HepG2 (cell line): ENCODE results near the gene PLCXD1. TPM values are rescaled to one million over a fixed set of nuclear protein-coding genes. Genes with fewer than 3 reads are reported as not detected.
A peak's percentile ranks its signal among the peaks of the same experiment; 100 is the strongest.

Source experiments
- ATAC-seq: fragments of 200-7000 bp; cut with Tn5 transposase; 3 replicates; pipeline ENCODE4 v1.9.1; 2020; ENCODE audit warnings: mild to moderate bottlenecking, moderate library complexity
- BruUV-seq: library from RNA; stranded (reverse); fragments of 400-500 nt; replicated peaks from 2 replicates; lab custom pipeline; 2021; lab: Mats Ljungman, UMichigan
- CTCF ChIA-PET: fragments of 300-600 bp; formaldehyde crosslinking; extraction: SDS; loops from one replicate; lab custom pipeline; 2021; ENCODE audit warnings: low total read pairs, inconsistent platforms, low intra/inter-chr PET ratio; lab: Yijun Ruan, JAX
- POLR2A ChIA-PET: fragments of 350-600 bp; sonication (Branson Sonifier 250); formaldehyde crosslinking; loops from one replicate; lab custom pipeline; 2020; ENCODE audit warnings: antibody characterized with exemption, inconsistent platforms; lab: Yijun Ruan, JAX
- DNase-seq: peaks from one replicate; pipeline ENCODE4 v3.0.0-alpha.2; 2015; ENCODE audit warnings: low spot score
- FAIRE-seq: peaks from 3 replicates; lab custom pipeline; 2011; peaks lifted over from hg19 to GRCh38; lab: Jason Lieb, UNC
- H2AFZ ChIP-seq: one replicate; pipeline ENCODE4 v1.6.1; 2011; ENCODE audit warnings: low read length, inconsistent platforms
- H3K27ac ChIP-seq: fragments of 300-600 bp; 3 replicates; pipeline ENCODE4 v1.8.0; 2011; ENCODE audit warnings: mixed run types, mild to moderate bottlenecking, mixed read lengths, low read length, inconsistent platforms; ENCODE audit not compliant: insufficient read depth; ENCODE audit errors: extremely low read length
- H3K27me3 ChIP-seq, 2 experiments: fragments of 200-600 bp in 1 of 2; 2 replicates in 1 of 2; 3 replicates in 1 of 2; pipeline versions ENCODE4 v1.6.0 to v1.8.0; 2011; ENCODE audit warnings: low read length in 2 of 2, mild to moderate bottlenecking in 2 of 2, moderate library complexity in 2 of 2, inconsistent platforms in 1 of 2; ENCODE audit not compliant: insufficient read depth in 2 of 2, control insufficient read depth in 1 of 2
- H3K36me3 ChIP-seq, 2 experiments: fragments of 200-600 bp in 1 of 2; replicated peaks in 1 of 2; 2 replicates in 1 of 2; 3 replicates in 1 of 2; pipeline versions ENCODE4 v1.5.1 to v1.8.0; 2011; ENCODE audit warnings: low read length in 2 of 2, inconsistent platforms in 1 of 2; ENCODE audit not compliant: insufficient read depth in 2 of 2, control insufficient read depth in 1 of 2
- H3K4me1 ChIP-seq: 2 replicates; pipeline ENCODE4 v1.5.1; 2012; ENCODE audit warnings: low read length, inconsistent platforms; ENCODE audit not compliant: insufficient read depth
- H3K4me2 ChIP-seq: 2 replicates; pipeline ENCODE4 v1.6.0; 2011; ENCODE audit warnings: low read depth, low read length, inconsistent platforms
- H3K4me3 ChIP-seq, 3 experiments: fragments of 200-600 bp in 1 of 3; sonication (generic), shearing (Covaris generic) in 1 of 3; replicated peaks in 1 of 3; 2 replicates each; pipeline ENCODE4 v1.5.1; 2011 to 2016; ENCODE audit warnings: low read length in 3 of 3, inconsistent platforms in 2 of 3, low read depth in 2 of 3, mild to moderate bottlenecking in 2 of 3, control low read depth in 1 of 3, mixed read lengths in 1 of 3; ENCODE audit not compliant: insufficient read depth in 1 of 3
- H3K79me2 ChIP-seq: one replicate; pipeline ENCODE4 v1.6.1; 2011; ENCODE audit warnings: low read length, inconsistent platforms; ENCODE audit not compliant: insufficient read depth
- H3K9ac ChIP-seq: 2 replicates; pipeline ENCODE4 v1.6.0; 2011; ENCODE audit warnings: mild to moderate bottlenecking, low read depth, low read length, inconsistent platforms; ENCODE audit not compliant: insufficient read depth
- H3K9me3 ChIP-seq: 2 replicates; pipeline ENCODE4 v1.5.1; 2012; ENCODE audit warnings: mild to moderate bottlenecking, low read length
- H4K20me1 ChIP-seq: 2 replicates; pipeline ENCODE4 v1.6.0; 2011; ENCODE audit warnings: inconsistent platforms, mild to moderate bottlenecking, low read length, moderate library complexity; ENCODE audit not compliant: insufficient read depth
- DBP ChIP-seq: sonication (generic); formaldehyde crosslinking; IDR thresholded peaks from 2 replicates; pipeline ENCODE4 v1.4.0; 2020; ENCODE audit warnings: missing genetic modification reagents; ENCODE audit errors: not compliant biosample characterization
- EEA1 ChIP-seq: sonication (generic); formaldehyde crosslinking; IDR thresholded peaks from 2 replicates; pipeline ENCODE4 v1.5.1; 2020; ENCODE audit warnings: mild to moderate bottlenecking, missing genetic modification reagents, borderline replicate concordance
- GABPB1 ChIP-seq: IDR thresholded peaks from 2 replicates; pipeline ENCODE4 v1.6.1; 2016; ENCODE audit warnings: mild to moderate bottlenecking, missing genetic modification reagents, moderate library complexity, missing compliant biosample characterization
- SPEN ChIP-seq: sonication (generic); formaldehyde crosslinking; IDR thresholded peaks from 2 replicates; pipeline ENCODE4 v1.5.1; 2020; ENCODE audit warnings: low read depth, mild to moderate bottlenecking, missing genetic modification reagents
- THAP9 ChIP-seq: sonication (generic); formaldehyde crosslinking; IDR thresholded peaks from 2 replicates; pipeline ENCODE4; 2020; ENCODE audit warnings: missing genetic modification reagents, mild to moderate bottlenecking, borderline replicate concordance
- ZBTB7A ChIP-seq: sonication (generic); formaldehyde crosslinking; IDR thresholded peaks from 2 replicates; pipeline ENCODE4 v1.8.0; 2022; ENCODE audit warnings: mild to moderate bottlenecking, missing genetic modification reagents
- ZMYM2 ChIP-seq: sonication (generic); formaldehyde crosslinking; IDR thresholded peaks from 2 replicates; pipeline ENCODE4 v1.8.0; 2022; ENCODE audit warnings: mild to moderate bottlenecking, missing genetic modification reagents
- ZMYM3 ChIP-seq: sonication (generic); formaldehyde crosslinking; IDR thresholded peaks from 2 replicates; pipeline ENCODE4 v1.5.1; 2020; ENCODE audit warnings: mild to moderate bottlenecking, missing genetic modification reagents
- ZNF18 ChIP-seq: sonication (generic); formaldehyde crosslinking; IDR thresholded peaks from 2 replicates; pipeline ENCODE4 v1.8.0; 2022; ENCODE audit warnings: mild to moderate bottlenecking, missing genetic modification reagents; ENCODE audit not compliant: insufficient replicate concordance
- ZNF687 ChIP-seq: sonication (generic); formaldehyde crosslinking; IDR thresholded peaks from 2 replicates; pipeline ENCODE4 v1.5.1; 2020; ENCODE audit warnings: mild to moderate bottlenecking, missing genetic modification reagents, moderate library complexity
- ZNF761 ChIP-seq: sonication (generic); formaldehyde crosslinking; conservative IDR thresholded peaks from 2 replicates; pipeline ENCODE4 v1.4.0; 2020; ENCODE audit warnings: mild to moderate bottlenecking, missing genetic modification reagents
- ZSCAN25 ChIP-seq: sonication (generic); formaldehyde crosslinking; IDR thresholded peaks from 2 replicates; pipeline ENCODE4 v1.8.0; 2022; ENCODE audit warnings: mild to moderate bottlenecking, missing genetic modification reagents
- ZSCAN9 ChIP-seq: IDR thresholded peaks from 2 replicates; pipeline ENCODE4 v1.6.1; 2016; ENCODE audit warnings: borderline replicate concordance
- WGBS: methylation state at CpG from one replicate; pipeline ENCODE4 v1.1.6; 2017; ENCODE audit warnings: low lambda C conversion rate; 5-methylcytosine and 5-hydroxymethylcytosine counted together
- in situ Hi-C: cut with HindIII; loops from 2 replicates; pipeline ENCODE4 v1.10.0; 2017; ENCODE audit warnings: low pct_unique_long_range_greater_than_20kb; ENCODE audit not compliant: extremely low pct_ligation_motif_present
- intact Hi-C: fragments of 100-400 bp; cut with micrococcal nuclease; formaldehyde crosslinking; loops from one replicate; pipeline ENCODE4 v1.10.0; 2022; ENCODE audit not compliant: unreplicated experiment
- polyA plus RNA-seq, 8 experiments: library from polyadenylated mRNA; depleted of rRNA in 3 of 8; stranded (reverse) in 7 of 8; unstranded in 1 of 8; fragments of >200 nt; fragmentation: Illumina TruSeq in 4 of 8; extraction: Trizol in 4 of 8; gene quantifications; 2 replicates each; pipeline versions ENCODE4 v1.2.1 to v1.2.3, GENCODE V29; 2011 to 2016; ENCODE audit warnings: low read depth in 4 of 8, missing spikeins in 1 of 8, mixed read lengths in 1 of 8; ENCODE audit not compliant: insufficient read depth in 1 of 8
- total RNA-seq, 5 experiments: library from RNA; depleted of rRNA; stranded (reverse); fragments of >200 nt; fragmentation: Illumina TruSeq; extraction: Trizol; gene quantifications; 2 replicates each; pipeline ENCODE4 v1.2.3, GENCODE V29; 2016; ENCODE audit warnings: low read depth in 1 of 5

Gene PLCXD1
- total and polyA plus RNA-seq, 2 of the 13 experiments (the other 11 are each of a cell fraction or from before 2014, with no cell fraction given) = 87.7 to 153 TPM

- H3K27me3 ChIP-seq = peaks cover 0 to under 1% of the 10 kb centered on the region in 2 experiments; a peak in 1 of 5 replicates
- intact Hi-C loops = no loop called here
- no peaks in the 10 kb centered on the region for H4K20me1 ChIP-seq
- WGBS = 37% methylated on average over 5 of the region's 8 CpGs
- CTCF ChIA-PET = no interaction called here
- H3K9ac ChIP-seq = peak overlapping the region; percentile 10; the same call in 1 of the 2 replicates
- POLR2A ChIA-PET = no interaction called here
- no peak overlapping the region for H2AFZ ChIP-seq
- H3K9me3 ChIP-seq = no peaks in the 10 kb centered on the region
- H3K4me3 ChIP-seq = no peak overlapping the region; a peak in 1 of 6 replicates
- no peaks in the 10 kb centered on the region for H3K36me3 ChIP-seq
- peak overlapping the region; percentile 34 for H3K4me2 ChIP-seq
- no peaks in the 10 kb centered on the region for H3K79me2 ChIP-seq
- BruUV-seq = no TSS peak
- in situ Hi-C loops = no loop called here
- no peak overlapping the region for H3K27ac ChIP-seq
- FAIRE-seq (no peak), ATAC-seq (peak; percentile 1; the same call in 1 of the 3 replicates), DNase-seq (no peak)
- H3K4me1 ChIP-seq = peaks cover 52% of the 10 kb centered on the region
- peak; percentile 78 for TF ChIP-seq ZBTB7A (CRISPR knock-in tag)
- TF ChIP-seq ZNF687 (CRISPR knock-in tag) = peak; percentile 26; the same call in 1 of the 2 replicates
- no peak for TF ChIP-seq ZSCAN9 (CRISPR knock-in tag)
- peak; percentile 10 for TF ChIP-seq ZNF18 (CRISPR knock-in tag)
- TF ChIP-seq ZMYM2 (CRISPR knock-in tag) = 0 out of 2 replicates have a peak, but pooled peaks have one; percentile 41
- no peak for TF ChIP-seq GABPB1 (CRISPR knock-in tag)
- no peak for TF ChIP-seq ZNF761 (CRISPR knock-in tag)
- TF ChIP-seq ZSCAN25 (CRISPR knock-in tag) = 0 out of 2 replicates have a peak, but pooled peaks have one; percentile 6
- peak; percentile 41; the same call in 1 of the 2 replicates for TF ChIP-seq THAP9 (CRISPR knock-in tag)
- TF ChIP-seq SPEN (CRISPR knock-in tag) = no peak
- TF ChIP-seq EEA1 (CRISPR knock-in tag) = 0 out of 2 replicates have a peak, but pooled peaks have one; percentile 11
- TF ChIP-seq DBP (CRISPR knock-in tag) = no peak
- peak; percentile 89 for TF ChIP-seq ZMYM3 (CRISPR knock-in tag)
These were observed 22.7 kb upstream of the PLCXD1 start for GRCh38 chrX:258291-259040.
